ENCODE data around the gene MDM4.
"Not testable (repeated sequence)": the region's sequence is repeated elsewhere in the genome, so short reads cannot be mapped to it uniquely, and the experiment has no call there.

Gene MDM4

DNA sequence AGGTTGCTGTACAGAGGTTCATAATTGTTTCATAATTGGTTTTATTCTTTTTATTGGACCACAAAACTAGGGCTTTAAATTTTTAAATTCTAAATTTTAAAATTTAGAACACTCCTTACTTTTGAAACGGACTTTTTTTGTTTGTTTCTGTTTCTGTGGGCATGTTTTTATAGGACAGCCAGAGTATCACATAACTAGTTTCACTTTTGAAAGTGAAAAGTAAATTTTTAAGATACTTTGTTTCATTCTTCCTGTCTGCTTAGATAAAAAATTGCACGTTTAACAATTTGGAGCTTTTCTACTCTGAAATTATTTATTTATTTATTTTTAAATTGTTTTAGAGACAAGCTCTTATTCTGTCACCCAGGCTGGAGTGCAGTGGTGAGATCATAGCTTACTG lies 29.7 kb downstream of the MDM4 start:
- DNase-seq (ENCODE audit: extremely low spot score), result peak; percentile 26
- CTCF ChIA-PET, result interaction anchor here (1.4 to 3.6 kb wide), 3 partner anchors 20 to 218 kb away, joined by 4 to 10 read pairs (median 9); no protein-coding TSS in a partner anchor
- POLR2A ChIA-PET, result interaction anchor here (0.6 kb wide), 1 partner anchor 589 kb away, joined by 7 read pairs; no protein-coding TSS in a partner anchor
- TF ChIP-seq CTCF (IDR thresholded peaks at IDR 0.05; ENCODE audit: control extremely low read depth, extremely low read depth, low read depth, missing control alignments), result no peak

- ChIA-PET POLR2A (interaction anchor here (0.6 kb wide), 1 partner anchor 684 kb away, joined by 5 read pairs; no protein-coding TSS in a partner anchor), CTCF (interaction anchor here (0.9 to 3.2 kb wide), 4 partner anchors 10 to 259 kb away, joined by 3 to 8 read pairs (median 5); no protein-coding TSS in a partner anchor)
- TF ChIP-seq CTCF (IDR thresholded peaks at IDR 0.05; ENCODE audit: control extremely low read depth, extremely low read depth, low read depth, missing control alignments), result no peak
- DNase-seq (ENCODE audit: extremely low spot score), result no peak
These were observed 32.1 kb downstream of the MDM4 start for GRCh38 chr1:204548265-204548664.

- ChIA-PET CTCF (interaction anchor here (1.3 to 3.2 kb wide), 5 partner anchors 9 to 258 kb away, joined by 4 to 8 read pairs (median 6); no protein-coding TSS in a partner anchor), POLR2A (interaction anchor here (0.6 to 0.9 kb wide), 2 partner anchors 11 kb away, joined by 3 to 6 read pairs; no protein-coding TSS in a partner anchor)
- TF ChIP-seq CTCF (IDR thresholded peaks at IDR 0.05; ENCODE audit: control extremely low read depth, extremely low read depth, low read depth, missing control alignments), result no peak
- DNase-seq (ENCODE audit: extremely low spot score), result no peak
These were observed 33.1 kb downstream of the MDM4 start for GRCh38 chr1:204549313-204549712.

GRCh38 chr1:204550926-204551325 lies 34.7 kb downstream of the MDM4 start:
- no peak for TF ChIP-seq CTCF (IDR thresholded peaks at IDR 0.05; ENCODE audit: control extremely low read depth, extremely low read depth, low read depth, missing control alignments)
- POLR2A ChIA-PET, result no interaction called here
- CTCF ChIA-PET, result interaction anchor here (0.9 to 1.2 kb wide), 3 partner anchors 9 to 256 kb away, joined by 3 to 5 read pairs (median 3); partner anchors contain the start of gene MDM4
- no peak for DNase-seq (ENCODE audit: extremely low spot score)

DNA sequence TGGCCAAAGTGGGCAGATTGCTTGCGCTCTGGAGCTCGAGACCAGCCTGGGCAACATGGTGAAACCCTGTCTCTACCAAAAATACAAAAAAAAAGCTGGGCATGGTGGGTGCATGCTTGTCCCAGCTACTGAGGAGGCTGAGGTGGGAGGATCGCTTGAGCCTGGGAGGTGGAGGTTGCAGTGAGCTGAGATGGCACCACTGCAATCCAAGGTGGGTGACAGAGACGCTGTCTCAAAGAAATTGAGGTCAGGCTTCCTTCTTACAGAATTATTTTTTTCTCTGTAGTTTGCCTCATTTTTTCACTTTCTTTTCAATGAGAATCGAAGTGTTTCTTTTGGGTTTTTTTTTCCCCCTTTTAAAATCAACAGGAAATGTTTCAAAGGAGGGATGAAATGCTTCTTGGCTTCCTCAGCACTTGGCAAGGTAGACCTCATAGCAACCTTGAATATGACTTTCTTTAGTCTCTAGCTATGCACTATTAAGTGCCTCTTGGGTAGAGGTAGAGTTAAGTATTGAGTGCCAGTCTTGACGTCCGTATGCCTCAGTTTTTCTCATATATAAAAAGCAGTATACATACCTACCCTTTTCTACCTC lies 40.3 kb downstream of the MDM4 start:
- TF ChIP-seq CTCF (IDR thresholded peaks at IDR 0.05; ENCODE audit: control extremely low read depth, extremely low read depth, low read depth, missing control alignments), result no peak
- no peak for DNase-seq (ENCODE audit: extremely low spot score)
- POLR2A ChIA-PET, result interaction anchor here (0.5 kb wide), 1 partner anchor 35 kb away, joined by 3 read pairs; no protein-coding TSS in a partner anchor
- CTCF ChIA-PET, result interaction anchor here (1.2 to 2.6 kb wide), 4 partner anchors 10 to 250 kb away, joined by 3 to 9 read pairs (median 4); no protein-coding TSS in a partner anchor

DNA sequence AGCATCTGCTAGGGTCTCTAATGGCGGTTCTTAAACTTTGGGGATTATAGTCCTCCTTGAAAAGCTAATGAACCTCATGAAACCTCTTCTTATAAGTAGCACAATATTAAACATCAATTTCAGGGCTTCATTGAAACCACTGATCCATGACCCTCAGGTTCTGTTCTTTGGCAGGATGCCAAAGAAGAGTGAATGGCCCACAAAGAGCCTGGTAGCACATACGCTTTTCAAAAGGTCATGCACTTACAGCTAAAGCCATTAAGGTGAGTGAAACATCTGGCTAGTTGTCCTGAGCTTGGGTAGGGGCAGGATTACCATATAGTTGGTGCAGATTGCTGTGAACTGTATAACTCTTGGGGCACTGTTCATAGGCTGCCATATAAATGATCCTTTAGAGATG lies 42.3 kb downstream of the MDM4 start:
- ChIA-PET POLR2A (no interaction called here), CTCF (interaction anchor here (1.5 to 4.1 kb wide), 6 partner anchors 9 to 249 kb away, joined by 4 to 30 read pairs (median 6); no protein-coding TSS in a partner anchor)
- no peak for TF ChIP-seq CTCF (IDR thresholded peaks at IDR 0.05; ENCODE audit: control extremely low read depth, extremely low read depth, low read depth, missing control alignments)
- no peak for DNase-seq (ENCODE audit: extremely low spot score)

GRCh38 chr1:204560002-204560401 lies 43.8 kb downstream of the MDM4 start:
- ChIA-PET POLR2A (interaction anchor here (0.7 kb wide), 2 partner anchors 10 to 1180 kb away, joined by 3 read pairs; no protein-coding TSS in a partner anchor), CTCF (interaction anchor here (2.0 to 4.1 kb wide), 2 partner anchors 187 to 247 kb away, joined by 4 to 30 read pairs; no protein-coding TSS in a partner anchor)
- not testable (repeated sequence) for DNase-seq (ENCODE audit: extremely low spot score)
